ENCODE measurements around the gene SH3BP1. TPM values are rescaled to one million over a fixed set of nuclear protein-coding genes. Genes with fewer than 3 reads are reported as not detected.

Gene SH3BP1
- total RNA-seq, 1 experiment from 2014 or later, result 12.9 TPM

DNA sequence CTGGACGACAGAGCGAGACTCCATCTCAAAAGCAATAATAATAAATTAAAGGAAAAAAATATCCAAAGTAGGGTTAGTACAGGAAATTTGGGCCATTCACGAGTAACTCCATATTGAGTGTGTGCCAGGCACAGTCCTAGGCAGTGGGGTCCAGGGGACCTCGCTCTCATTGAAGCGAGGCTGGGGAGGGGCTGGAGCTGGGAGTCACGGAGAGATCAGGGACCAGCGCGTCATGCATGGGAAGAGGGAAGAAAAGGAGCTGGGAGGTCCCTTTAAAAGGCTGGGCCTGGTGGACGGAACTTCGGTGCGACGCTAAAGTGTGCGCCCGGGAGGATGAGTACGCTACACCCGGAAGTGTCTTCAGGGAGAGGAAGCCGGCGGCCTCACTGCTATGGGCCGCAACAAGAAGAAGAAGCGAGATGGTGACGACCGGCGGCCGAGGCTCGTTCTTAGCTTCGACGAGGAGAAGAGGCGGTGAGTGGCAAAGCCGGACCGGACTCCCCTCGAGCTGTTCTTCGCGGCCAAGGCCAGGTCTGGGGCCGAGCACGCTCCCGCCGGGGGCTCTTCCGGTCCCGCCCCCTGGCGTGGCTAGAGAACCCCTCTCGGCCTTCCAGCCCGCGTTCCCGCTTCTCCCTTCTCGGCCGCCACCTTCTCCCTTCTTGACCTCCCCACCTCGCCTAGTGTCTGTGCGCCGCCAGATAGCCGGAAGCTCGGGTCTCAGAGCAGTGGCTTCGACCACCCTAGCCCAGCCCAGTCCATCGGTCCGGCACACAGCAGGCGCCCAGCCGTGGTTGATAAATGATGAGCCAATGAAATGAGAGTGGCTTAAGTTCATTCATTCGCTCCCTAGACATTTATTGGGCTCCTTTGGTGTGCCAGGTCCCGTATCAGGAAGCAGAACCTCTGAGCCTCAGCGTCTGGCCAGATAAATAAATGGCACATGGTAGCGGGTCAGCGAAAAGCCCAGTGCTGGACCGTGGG is 46.8 kb downstream of the SH3BP1 start, which contains the start of gene NOL12:
Gene NOL12, plus strand, starts transcription at position 342 of the 981 bp plus-strand sequence. Its CDS starts 50 bp downstream, at position 392.
- TSS peak; percentile 64 for BruUV-seq (replicated peaks)
- Histone ChIP-seq H3K4me1 (ENCODE audit: insufficient read depth, low read length, poor library complexity, severe bottlenecking) (peaks cover 7% of the 10 kb centered on the region), H3K27me3 (replicated peaks; ENCODE audit: insufficient read depth, low read depth, low read length, poor library complexity) (no peaks in the 10 kb centered on the region), H3K9me3 (ENCODE audit: low read depth, low read length, poor library complexity, severe bottlenecking) (no peaks in the 10 kb centered on the region), H3K4me3 (ENCODE audit: low read depth, low read length, poor library complexity, severe bottlenecking) (peak within 1 kb of the TSS; percentile 92), H3K36me3 (ENCODE audit: insufficient read depth, low read length, poor library complexity, severe bottlenecking) (peaks cover 21% of the 10 kb centered on the region), H3K27ac (ENCODE audit: low read depth, low read length, poor library complexity, severe bottlenecking) (peak within 1 kb of the TSS; percentile 89)
- intact Hi-C loops (cut with micrococcal nuclease; ENCODE audit: unreplicated experiment), result no loop called here
- peak; percentile 93 for DNase-seq (ENCODE audit: low spot score)
- POLR2A ChIA-PET (ENCODE audit: low non-redundant PET), result no interaction called here
- TF ChIP-seq, protein P1, sequence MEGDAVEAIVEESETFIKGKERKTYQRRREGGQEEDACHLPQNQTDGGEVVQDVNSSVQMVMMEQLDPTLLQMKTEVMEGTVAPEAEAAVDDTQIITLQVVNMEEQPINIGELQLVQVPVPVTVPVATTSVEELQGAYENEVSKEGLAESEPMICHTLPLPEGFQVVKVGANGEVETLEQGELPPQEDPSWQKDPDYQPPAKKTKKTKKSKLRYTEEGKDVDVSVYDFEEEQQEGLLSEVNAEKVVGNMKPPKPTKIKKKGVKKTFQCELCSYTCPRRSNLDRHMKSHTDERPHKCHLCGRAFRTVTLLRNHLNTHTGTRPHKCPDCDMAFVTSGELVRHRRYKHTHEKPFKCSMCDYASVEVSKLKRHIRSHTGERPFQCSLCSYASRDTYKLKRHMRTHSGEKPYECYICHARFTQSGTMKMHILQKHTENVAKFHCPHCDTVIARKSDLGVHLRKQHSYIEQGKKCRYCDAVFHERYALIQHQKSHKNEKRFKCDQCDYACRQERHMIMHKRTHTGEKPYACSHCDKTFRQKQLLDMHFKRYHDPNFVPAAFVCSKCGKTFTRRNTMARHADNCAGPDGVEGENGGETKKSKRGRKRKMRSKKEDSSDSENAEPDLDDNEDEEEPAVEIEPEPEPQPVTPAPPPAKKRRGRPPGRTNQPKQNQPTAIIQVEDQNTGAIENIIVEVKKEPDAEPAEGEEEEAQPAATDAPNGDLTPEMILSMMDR (conservative IDR thresholded peaks at IDR 0.05; ENCODE audit: low read depth, low read length), result no peak
- no peak for TF ChIP-seq EZH2 (IDR thresholded peaks at IDR 0.05; ENCODE audit: borderline replicate concordance, low read depth, low read length, poor library complexity, severe bottlenecking)
- CTCF ChIA-PET, result interaction anchor here (0.6 to 2.1 kb wide), 3 partner anchors 44 to 94 kb away, joined by 3 to 6 read pairs (median 4); no protein-coding TSS in a partner anchor

DNA sequence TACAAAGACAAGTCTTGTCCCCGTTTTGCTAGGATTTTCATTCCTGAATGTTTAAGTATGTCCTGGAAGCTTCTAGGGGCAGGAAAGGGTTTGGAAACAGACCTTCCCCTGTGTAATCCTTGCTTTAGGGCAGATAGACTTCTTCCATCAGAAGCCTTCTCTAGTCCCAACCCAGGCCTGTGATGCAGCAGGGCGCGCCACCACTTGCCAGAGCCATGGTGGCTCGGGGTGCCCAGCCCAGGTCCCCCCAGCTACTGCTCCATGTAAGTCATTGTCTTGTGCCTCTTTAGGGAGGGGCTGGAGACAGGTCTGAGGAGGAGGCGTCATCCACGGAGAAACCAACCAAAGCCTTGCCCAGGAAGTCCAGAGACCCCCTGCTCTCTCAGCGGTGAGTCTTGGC is 50.9 kb downstream of the SH3BP1 start:
- Histone ChIP-seq H3K9me3 (ENCODE audit: low read depth, low read length, poor library complexity, severe bottlenecking) (no peaks in the 10 kb centered on the region), H3K27me3 (replicated peaks; ENCODE audit: insufficient read depth, low read depth, low read length, poor library complexity) (no peaks in the 10 kb centered on the region), H3K4me1 (ENCODE audit: insufficient read depth, low read length, poor library complexity, severe bottlenecking) (peaks cover 7% of the 10 kb centered on the region), H3K4me3 (ENCODE audit: low read depth, low read length, poor library complexity, severe bottlenecking) (no peak overlapping the region), H3K27ac (ENCODE audit: low read depth, low read length, poor library complexity, severe bottlenecking) (no peak overlapping the region), H3K36me3 (ENCODE audit: insufficient read depth, low read length, poor library complexity, severe bottlenecking) (peaks cover 26% of the 10 kb centered on the region)
- TF ChIP-seq, protein P1 (conservative IDR thresholded peaks at IDR 0.05; ENCODE audit: low read depth, low read length), result no peak
- no peak for TF ChIP-seq EZH2 (IDR thresholded peaks at IDR 0.05; ENCODE audit: borderline replicate concordance, low read depth, low read length, poor library complexity, severe bottlenecking)
- intact Hi-C loops (cut with micrococcal nuclease; ENCODE audit: unreplicated experiment), result no loop called here
- ChIA-PET POLR2A (ENCODE audit: low non-redundant PET) (no interaction called here), CTCF (no interaction called here)
- DNase-seq (ENCODE audit: low spot score), result no peak
- no TSS peak for BruUV-seq (replicated peaks)

DNA sequence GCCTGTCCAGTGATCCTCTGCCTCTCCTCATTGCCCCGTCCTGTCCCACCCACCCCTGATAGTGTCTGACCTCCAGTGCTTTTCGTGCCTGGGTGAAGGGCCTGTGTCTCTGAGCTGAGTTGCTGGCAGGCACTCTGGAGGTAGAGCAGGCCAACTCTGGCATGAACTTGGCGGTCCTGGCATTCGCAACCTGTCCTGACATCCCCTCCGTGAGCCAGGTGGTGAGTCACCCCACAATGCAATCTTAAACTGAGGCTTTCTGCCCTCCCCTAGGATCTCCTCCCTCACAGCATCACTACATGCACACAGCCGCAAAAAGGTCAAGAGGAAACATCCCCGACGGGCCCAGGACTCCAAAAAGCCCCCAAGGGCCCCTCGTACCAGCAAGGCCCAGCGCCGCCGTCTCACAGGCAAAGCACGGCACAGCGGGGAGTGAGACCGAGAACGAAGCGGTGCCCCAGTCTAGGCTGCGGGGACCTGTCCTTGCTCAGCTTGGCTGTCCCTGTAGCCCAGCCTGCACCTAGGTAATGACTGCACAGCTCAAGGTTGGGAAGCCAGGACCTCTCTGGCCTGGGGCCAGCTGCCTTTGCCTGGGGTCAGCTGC is 51.5 kb downstream of the SH3BP1 start:
- Histone ChIP-seq H3K27me3 (replicated peaks; ENCODE audit: insufficient read depth, low read depth, low read length, poor library complexity) (no peaks in the 10 kb centered on the region), H3K27ac (ENCODE audit: low read depth, low read length, poor library complexity, severe bottlenecking) (no peak overlapping the region), H3K9me3 (ENCODE audit: low read depth, low read length, poor library complexity, severe bottlenecking) (no peaks in the 10 kb centered on the region), H3K4me1 (ENCODE audit: insufficient read depth, low read length, poor library complexity, severe bottlenecking) (peaks cover 7% of the 10 kb centered on the region), H3K36me3 (ENCODE audit: insufficient read depth, low read length, poor library complexity, severe bottlenecking) (peaks cover 26% of the 10 kb centered on the region), H3K4me3 (ENCODE audit: low read depth, low read length, poor library complexity, severe bottlenecking) (no peak overlapping the region)
- no peak for DNase-seq (ENCODE audit: low spot score)
- TF ChIP-seq, protein P1 (conservative IDR thresholded peaks at IDR 0.05; ENCODE audit: low read depth, low read length), result no peak
- TF ChIP-seq EZH2 (IDR thresholded peaks at IDR 0.05; ENCODE audit: borderline replicate concordance, low read depth, low read length, poor library complexity, severe bottlenecking), result no peak
- intact Hi-C loops (cut with micrococcal nuclease; ENCODE audit: unreplicated experiment), result no loop called here
- no TSS peak for BruUV-seq (replicated peaks)
- ChIA-PET POLR2A (ENCODE audit: low non-redundant PET) (no interaction called here), CTCF (no interaction called here)
